CD4-positive, alpha-beta T cell treated with Interleukin-10 for 1 hour (primary cell): ENCODE measurements around the gene NOTUM.

Experiments
- DNase-seq: peaks from one replicate; pipeline ENCODE4 v3.0.0-alpha.2; 2020

NOTUM gene

GRCh38 chr17:81908793-81909192 lies 52.2 kb downstream of the NOTUM start:
- DNase-seq = no peak

GRCh38 chr17:81907219-81908145 lies 53.5 kb downstream of the NOTUM start:
- no peak for DNase-seq

- no peak for DNase-seq
Observed at GRCh38 chr17:81906476-81907218, 54.3 kb downstream of the NOTUM start.

- no peak for DNase-seq
Observed at GRCh38 chr17:81905993-81906392, 55.0 kb downstream of the NOTUM start.

- no peak for DNase-seq
Observed at GRCh38 chr17:81905424-81905875, 55.5 kb downstream of the NOTUM start.

GRCh38 chr17:81904600-81905423 lies 56.2 kb downstream of the NOTUM start:
- no peak for DNase-seq

GRCh38 chr17:81903896-81904599 lies 56.9 kb downstream of the NOTUM start:
- no peak for DNase-seq

GRCh38 chr17:81903415-81903831 lies 57.6 kb downstream of the NOTUM start:
- DNase-seq = no peak

- no peak for DNase-seq
Observed at GRCh38 chr17:81902653-81903414, 58.2 kb downstream of the NOTUM start.
